Measurements from ENCODE around the gene MN1. TPM values are rescaled to one million over a fixed set of nuclear protein-coding genes. Genes with fewer than 3 reads are reported as not detected.

MN1 gene
- total RNA-seq, 1 donor from 2014 or later, result 6.1 TPM

DNA sequence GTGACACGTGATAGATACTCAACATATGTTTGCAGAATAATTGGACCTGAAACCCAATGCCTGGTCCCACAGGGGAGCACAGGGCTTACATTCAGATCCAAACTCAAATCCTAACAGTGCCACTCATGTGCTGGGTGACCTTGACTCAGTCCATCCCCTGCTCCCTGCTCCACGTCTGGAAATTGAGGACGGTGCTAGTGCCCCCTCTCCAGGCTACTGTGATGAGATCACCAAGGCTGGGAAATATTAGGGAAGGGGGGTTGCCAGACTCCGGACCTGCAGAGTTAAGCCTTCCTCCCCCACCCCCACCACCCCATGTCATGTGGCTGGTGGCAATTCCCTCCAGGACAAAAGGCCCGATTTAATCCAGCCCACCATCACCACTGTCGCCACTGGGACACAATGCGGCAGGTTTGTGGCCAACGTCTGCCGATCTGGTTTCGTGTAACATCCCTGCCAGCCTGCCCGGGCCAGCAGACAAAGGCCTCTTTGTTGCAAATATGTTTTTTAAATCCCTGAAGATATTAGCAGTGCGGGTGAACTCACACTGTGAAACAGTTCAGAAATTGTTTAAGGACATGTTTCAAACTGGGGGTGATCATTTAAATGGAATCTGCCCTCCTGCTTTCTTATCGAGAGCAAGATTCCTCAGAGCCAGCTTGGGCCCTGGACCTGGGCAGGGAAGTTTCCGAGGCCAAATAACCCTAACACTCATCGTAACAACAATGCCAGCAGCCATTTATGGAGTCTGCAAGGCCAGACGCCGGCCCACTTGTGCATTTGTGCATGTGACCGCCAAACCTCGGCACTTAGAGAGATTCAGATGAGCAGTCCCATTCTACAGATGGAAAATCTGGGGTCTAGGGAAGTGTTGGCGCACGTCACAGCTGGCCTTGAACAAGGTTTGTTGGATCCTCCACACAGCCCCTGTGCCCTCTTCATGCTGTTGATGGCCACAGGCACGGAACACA, 19.6 kb upstream of the MN1 start:
- H3K9me3 ChIP-seq, result no peaks in the 10 kb centered on the region
- no peaks in the 10 kb centered on the region for H3K27me3 ChIP-seq
- no peaks in the 10 kb centered on the region for H3K36me3 ChIP-seq
- no peaks in the 10 kb centered on the region for H3K4me1 ChIP-seq
- no peak overlapping the region for H3K4me3 ChIP-seq
- TF ChIP-seq POLR2AphosphoS5 (IDR thresholded peaks at IDR 0.05; ENCODE audit: insufficient read depth in 1 of 2, low read depth in 1 of 2), result no peak
- no peak for TF ChIP-seq POLR2A (IDR thresholded peaks at IDR 0.05)
- TF ChIP-seq, protein P1, sequence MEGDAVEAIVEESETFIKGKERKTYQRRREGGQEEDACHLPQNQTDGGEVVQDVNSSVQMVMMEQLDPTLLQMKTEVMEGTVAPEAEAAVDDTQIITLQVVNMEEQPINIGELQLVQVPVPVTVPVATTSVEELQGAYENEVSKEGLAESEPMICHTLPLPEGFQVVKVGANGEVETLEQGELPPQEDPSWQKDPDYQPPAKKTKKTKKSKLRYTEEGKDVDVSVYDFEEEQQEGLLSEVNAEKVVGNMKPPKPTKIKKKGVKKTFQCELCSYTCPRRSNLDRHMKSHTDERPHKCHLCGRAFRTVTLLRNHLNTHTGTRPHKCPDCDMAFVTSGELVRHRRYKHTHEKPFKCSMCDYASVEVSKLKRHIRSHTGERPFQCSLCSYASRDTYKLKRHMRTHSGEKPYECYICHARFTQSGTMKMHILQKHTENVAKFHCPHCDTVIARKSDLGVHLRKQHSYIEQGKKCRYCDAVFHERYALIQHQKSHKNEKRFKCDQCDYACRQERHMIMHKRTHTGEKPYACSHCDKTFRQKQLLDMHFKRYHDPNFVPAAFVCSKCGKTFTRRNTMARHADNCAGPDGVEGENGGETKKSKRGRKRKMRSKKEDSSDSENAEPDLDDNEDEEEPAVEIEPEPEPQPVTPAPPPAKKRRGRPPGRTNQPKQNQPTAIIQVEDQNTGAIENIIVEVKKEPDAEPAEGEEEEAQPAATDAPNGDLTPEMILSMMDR (IDR thresholded peaks at IDR 0.05), result no peak
- H3K27ac ChIP-seq, result no peak overlapping the region
- DNase-seq (ENCODE audit: extremely low spot score in 2 of 2), result no peak
- intact Hi-C loops (cut with DNase I), result no loop called here

DNA sequence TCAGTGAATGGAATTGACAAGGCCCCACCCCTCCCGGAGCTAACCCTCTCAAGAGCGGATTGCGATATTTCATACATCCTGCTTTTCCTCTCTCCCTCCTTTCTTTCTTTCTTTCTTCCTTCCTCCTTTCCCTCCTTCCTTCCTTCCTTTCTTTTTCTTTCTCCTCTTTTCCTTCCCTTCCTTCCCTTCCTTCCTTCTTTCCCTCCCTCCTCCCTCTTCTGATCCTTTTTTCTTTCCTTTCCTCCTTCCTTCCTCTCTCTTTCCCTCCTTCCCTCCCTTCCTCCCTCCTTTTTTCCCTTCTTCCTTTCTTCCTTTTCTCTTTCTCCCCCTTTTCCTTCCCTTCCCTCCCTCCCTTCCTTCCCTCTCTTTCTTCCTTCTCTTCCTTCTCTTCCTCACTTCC, 15.0 kb upstream of the MN1 start:
- H3K4me3 ChIP-seq, result no peak overlapping the region
- no peaks in the 10 kb centered on the region for H3K27me3 ChIP-seq
- no peak overlapping the region for H3K27ac ChIP-seq
- no peaks in the 10 kb centered on the region for H3K36me3 ChIP-seq
- intact Hi-C loops (cut with DNase I), result no loop called here
- no peak for TF ChIP-seq POLR2A (IDR thresholded peaks at IDR 0.05)
- TF ChIP-seq POLR2AphosphoS5 (IDR thresholded peaks at IDR 0.05; ENCODE audit: insufficient read depth in 1 of 2, low read depth in 1 of 2), result no peak
- TF ChIP-seq, protein P1 (IDR thresholded peaks at IDR 0.05), result no peak
- no peaks in the 10 kb centered on the region for H3K9me3 ChIP-seq
- DNase-seq (ENCODE audit: extremely low spot score in 2 of 2), result no peak
- H3K4me1 ChIP-seq, result no peaks in the 10 kb centered on the region

DNA sequence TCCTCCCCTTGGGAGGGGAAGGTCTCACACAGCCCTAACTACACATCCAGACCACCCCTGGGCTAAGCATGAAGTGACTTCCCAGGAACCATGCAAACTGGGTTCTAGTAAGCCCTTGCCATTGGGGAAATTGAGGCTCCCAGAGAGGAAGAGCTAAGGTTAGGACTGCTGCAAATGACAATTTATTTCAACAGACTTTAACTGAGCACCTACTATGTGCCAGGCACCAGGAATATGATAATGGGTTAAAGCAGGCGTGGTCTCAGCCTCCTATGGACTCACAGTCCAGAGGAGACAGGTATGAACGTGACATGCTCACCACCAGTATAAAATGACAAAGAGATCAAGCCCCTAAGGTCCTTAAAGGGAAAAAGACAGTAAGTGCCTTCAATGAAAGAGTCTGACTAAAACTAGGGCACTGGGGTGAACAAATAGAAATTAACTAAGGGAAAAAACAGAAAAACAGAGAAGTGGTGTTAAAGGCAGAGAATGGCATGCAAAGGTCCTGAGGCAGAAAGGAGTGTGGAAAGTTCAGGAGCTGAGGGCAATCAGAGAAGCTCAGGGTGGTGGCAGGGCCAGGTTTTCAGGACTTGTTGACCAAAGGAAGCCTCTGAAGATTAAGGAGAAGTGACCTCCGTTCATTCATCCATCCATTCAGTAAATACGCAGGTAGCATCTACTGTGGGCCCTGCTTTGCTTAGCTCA, 14.4 kb upstream of the MN1 start:
- no peak for TF ChIP-seq POLR2A (IDR thresholded peaks at IDR 0.05)
- TF ChIP-seq, protein P1 (IDR thresholded peaks at IDR 0.05), result no peak
- no peak overlapping the region for H3K27ac ChIP-seq
- H3K27me3 ChIP-seq, result no peaks in the 10 kb centered on the region
- H3K9me3 ChIP-seq, result no peaks in the 10 kb centered on the region
- peaks cover 5% of the 10 kb centered on the region for H3K4me1 ChIP-seq
- no peak overlapping the region for H3K4me3 ChIP-seq
- DNase-seq (ENCODE audit: extremely low spot score in 2 of 2), result no peak
- H3K36me3 ChIP-seq, result no peaks in the 10 kb centered on the region
- intact Hi-C loops (cut with DNase I), result no loop called here

DNA sequence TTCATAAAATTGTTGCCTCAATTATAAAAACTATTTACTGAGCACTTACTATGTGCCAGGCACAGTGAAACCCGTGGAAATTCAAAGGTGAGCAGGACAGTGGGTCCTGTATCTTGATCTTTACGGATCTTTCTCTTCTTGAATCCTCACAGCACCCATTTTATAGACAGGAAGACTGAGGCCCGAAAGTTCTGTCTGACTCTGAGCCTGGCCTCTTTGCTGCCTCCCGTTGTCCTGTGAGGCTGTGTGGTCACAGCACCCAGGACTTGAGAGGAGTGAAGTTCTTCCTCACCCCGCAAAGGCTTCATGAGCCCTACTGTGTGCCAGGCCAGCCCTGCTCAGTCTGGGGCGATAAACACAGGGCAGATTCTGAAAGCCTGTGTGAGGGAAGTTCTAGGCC, 13.4 kb upstream of the MN1 start:
- Histone ChIP-seq H3K4me3 (no peak overlapping the region), H3K27ac (no peak overlapping the region), H3K27me3 (no peaks in the 10 kb centered on the region), H3K36me3 (no peaks in the 10 kb centered on the region), H3K9me3 (no peaks in the 10 kb centered on the region), H3K4me1 (peaks cover 14% of the 10 kb centered on the region)
- DNase-seq (ENCODE audit: extremely low spot score in 2 of 2), result no peak
- intact Hi-C loops (cut with DNase I), result no loop called here
- TF ChIP-seq POLR2AphosphoS5 (IDR thresholded peaks at IDR 0.05; ENCODE audit: insufficient read depth in 1 of 2, low read depth in 1 of 2), result no peak
- TF ChIP-seq, protein P1 (IDR thresholded peaks at IDR 0.05), result no peak
- no peak for TF ChIP-seq POLR2A (IDR thresholded peaks at IDR 0.05)

DNA sequence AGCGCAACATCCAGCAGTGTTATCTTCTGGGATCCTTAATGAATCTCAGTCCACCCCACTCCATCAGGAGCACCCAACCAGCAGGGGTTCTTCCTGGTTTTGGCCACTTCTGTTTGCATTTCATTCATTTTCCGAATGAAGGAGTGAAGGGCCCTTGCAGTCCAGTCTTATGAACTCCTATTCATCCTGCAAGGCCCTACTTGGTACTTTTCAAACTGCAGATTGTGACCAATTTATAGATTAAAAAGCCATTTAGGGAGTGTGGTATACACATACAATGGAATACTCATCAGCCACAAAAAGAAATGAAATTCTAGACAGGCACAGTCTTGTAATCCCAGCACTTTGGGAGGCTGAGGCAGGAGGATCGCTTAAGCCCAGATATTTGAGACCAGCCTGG, 10.2 kb upstream of the MN1 start:
- Histone ChIP-seq H3K4me3 (no peak overlapping the region), H3K27ac (no peak overlapping the region), H3K9me3 (no peaks in the 10 kb centered on the region), H3K36me3 (no peaks in the 10 kb centered on the region), H3K4me1 (peaks cover 20% of the 10 kb centered on the region), H3K27me3 (no peaks in the 10 kb centered on the region)
- no peak for TF ChIP-seq POLR2A (IDR thresholded peaks at IDR 0.05)
- TF ChIP-seq, protein P1 (IDR thresholded peaks at IDR 0.05), result no peak
- TF ChIP-seq POLR2AphosphoS5 (IDR thresholded peaks at IDR 0.05; ENCODE audit: insufficient read depth in 1 of 2, low read depth in 1 of 2), result no peak
- intact Hi-C loops (cut with DNase I), result no loop called here
- DNase-seq (ENCODE audit: extremely low spot score in 2 of 2), result no peak

All from vagina (tissue), 2 donors.